ENCODE measurements around the gene SNAP23.

DNA sequence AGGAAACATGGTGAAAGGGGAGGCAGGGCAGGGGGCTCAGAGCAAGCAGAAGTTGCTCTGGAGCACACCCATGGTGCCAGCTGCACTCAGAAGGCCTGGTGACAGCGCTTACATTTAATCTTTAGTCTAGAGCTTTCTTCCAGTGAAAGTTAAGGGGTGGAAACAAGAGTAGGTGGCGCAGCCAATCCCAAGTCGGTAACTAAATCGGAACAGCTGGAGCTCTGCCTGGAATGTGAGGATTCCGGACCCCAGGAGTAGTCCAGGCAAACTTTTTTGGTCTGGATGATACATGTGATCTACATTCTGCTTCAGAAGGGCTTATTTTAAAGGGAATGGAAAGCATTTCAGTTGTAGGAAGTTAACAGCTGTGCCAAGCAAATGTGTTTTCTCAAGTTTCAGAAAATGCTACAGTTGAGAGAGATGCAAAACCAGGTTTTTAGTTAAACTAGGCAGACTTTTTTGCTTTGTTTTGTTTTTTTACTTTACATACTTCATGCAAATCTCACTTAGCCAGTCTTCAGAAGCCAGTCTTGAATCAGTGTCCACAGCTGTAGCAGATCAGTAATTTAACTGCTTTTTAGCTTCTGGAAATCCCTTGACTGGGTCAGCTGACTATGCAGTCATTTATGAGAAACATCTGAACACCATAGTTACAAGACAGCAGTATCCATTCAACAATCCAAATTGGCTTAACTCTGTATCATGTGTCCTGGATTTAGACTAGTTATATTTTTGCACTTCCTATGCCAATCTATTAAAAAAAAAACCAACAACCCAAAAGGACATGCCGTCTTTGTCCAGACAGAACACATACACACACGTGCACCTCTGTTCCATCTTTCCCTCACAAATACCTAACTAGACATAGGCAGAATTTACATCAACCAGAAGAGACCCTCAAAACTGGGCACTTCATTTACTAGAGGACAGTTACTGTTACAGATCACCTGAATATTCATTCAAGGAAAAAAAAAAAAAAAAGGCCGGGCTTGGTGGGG is 37.7 kb upstream of the SNAP23 start:
- TF ChIP-seq, protein P1, sequence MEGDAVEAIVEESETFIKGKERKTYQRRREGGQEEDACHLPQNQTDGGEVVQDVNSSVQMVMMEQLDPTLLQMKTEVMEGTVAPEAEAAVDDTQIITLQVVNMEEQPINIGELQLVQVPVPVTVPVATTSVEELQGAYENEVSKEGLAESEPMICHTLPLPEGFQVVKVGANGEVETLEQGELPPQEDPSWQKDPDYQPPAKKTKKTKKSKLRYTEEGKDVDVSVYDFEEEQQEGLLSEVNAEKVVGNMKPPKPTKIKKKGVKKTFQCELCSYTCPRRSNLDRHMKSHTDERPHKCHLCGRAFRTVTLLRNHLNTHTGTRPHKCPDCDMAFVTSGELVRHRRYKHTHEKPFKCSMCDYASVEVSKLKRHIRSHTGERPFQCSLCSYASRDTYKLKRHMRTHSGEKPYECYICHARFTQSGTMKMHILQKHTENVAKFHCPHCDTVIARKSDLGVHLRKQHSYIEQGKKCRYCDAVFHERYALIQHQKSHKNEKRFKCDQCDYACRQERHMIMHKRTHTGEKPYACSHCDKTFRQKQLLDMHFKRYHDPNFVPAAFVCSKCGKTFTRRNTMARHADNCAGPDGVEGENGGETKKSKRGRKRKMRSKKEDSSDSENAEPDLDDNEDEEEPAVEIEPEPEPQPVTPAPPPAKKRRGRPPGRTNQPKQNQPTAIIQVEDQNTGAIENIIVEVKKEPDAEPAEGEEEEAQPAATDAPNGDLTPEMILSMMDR (optimal IDR thresholded peaks at IDR 0.05 in 1 of 3, IDR thresholded peaks at IDR 0.05 in 1 of 3, conservative IDR thresholded peaks at IDR 0.05 in 1 of 3; ENCODE audit: extremely low read depth in 1 of 3, insufficient read depth in 2 of 3, low read length in 3 of 3): no peak
- no peak for TF ChIP-seq EZH2 (IDR thresholded peaks at IDR 0.05; ENCODE audit: low read length)
